Keratinocyte (primary cell): Measurements from ENCODE around the gene SULT2B1. TPM values are rescaled to one million over a fixed set of nuclear protein-coding genes. Genes with fewer than 3 reads are reported as not detected.

Experiments
- DNase-seq: peaks from one replicate; pipeline ENCODE4 v3.0.0-alpha.2; 2011; ENCODE audit warnings: low read depth, missing footprints, low spot score
- FAIRE-seq: peaks from 2 replicates; lab custom pipeline; 2011; peaks lifted over from hg19 to GRCh38; lab: Jason Lieb, UNC
- H2AFZ ChIP-seq: 2 replicates; pipeline ENCODE4 v1.6.0; 2012; ENCODE audit warnings: low read length, control low read depth, inconsistent platforms; ENCODE audit not compliant: control insufficient read depth
- H3K27ac ChIP-seq: 2 replicates; pipeline ENCODE4 v1.5.1; 2011; ENCODE audit warnings: low read length; ENCODE audit not compliant: control insufficient read depth, insufficient read depth
- H3K27me3 ChIP-seq: 3 replicates; pipeline ENCODE4 v1.6.0; 2011; ENCODE audit warnings: low read length; ENCODE audit not compliant: control insufficient read depth, insufficient read depth; ENCODE audit errors: extremely low read depth
- H3K36me3 ChIP-seq, 2 experiments: 2 replicates in 1 of 2; 3 replicates in 1 of 2; pipeline ENCODE4 v1.5.1; 2011; ENCODE audit warnings: low read length in 2 of 2, mild to moderate bottlenecking in 1 of 2; ENCODE audit not compliant: control insufficient read depth in 2 of 2, insufficient read depth in 2 of 2; ENCODE audit errors: extremely low read depth in 1 of 2
- H3K4me1 ChIP-seq: 3 replicates; pipeline ENCODE4 v1.5.1; 2011; ENCODE audit warnings: low read length; ENCODE audit not compliant: control insufficient read depth, insufficient read depth; ENCODE audit errors: extremely low read depth
- H3K4me2 ChIP-seq: 3 replicates; pipeline ENCODE4 v1.6.0; 2011; ENCODE audit warnings: low read depth, low read length; ENCODE audit not compliant: control insufficient read depth, insufficient read depth; ENCODE audit errors: extremely low read depth
- H3K4me3 ChIP-seq, 3 experiments: fragments of 200-600 bp in 1 of 3; sonication (generic) in 1 of 3; 2 replicates in 2 of 3; 3 replicates in 1 of 3; pipeline ENCODE4 v1.5.1; 2011 to 2016; ENCODE audit warnings: low read length in 3 of 3, mild to moderate bottlenecking in 3 of 3, control low read depth in 2 of 3, inconsistent platforms in 1 of 3, low read depth in 1 of 3, mixed read lengths in 1 of 3, mixed run types in 1 of 3, moderate library complexity in 1 of 3; ENCODE audit not compliant: control insufficient read depth in 2 of 3, insufficient read depth in 2 of 3; ENCODE audit errors: extremely low read depth in 1 of 3
- H3K79me2 ChIP-seq: 2 replicates; pipeline ENCODE4 v1.6.0; 2012; ENCODE audit warnings: low read length; ENCODE audit not compliant: control insufficient read depth, insufficient read depth
- H3K9ac ChIP-seq: 3 replicates; pipeline ENCODE4 v1.6.0; 2011; ENCODE audit warnings: low read length; ENCODE audit not compliant: control insufficient read depth, insufficient read depth; ENCODE audit errors: extremely low read depth
- H3K9me1 ChIP-seq: 3 replicates; pipeline ENCODE4 v1.6.0; 2011; ENCODE audit warnings: low read length; ENCODE audit not compliant: control insufficient read depth, insufficient read depth; ENCODE audit errors: extremely low read depth
- H3K9me3 ChIP-seq: 2 replicates; pipeline ENCODE4 v1.5.1; 2012; ENCODE audit warnings: low read depth, low read length; ENCODE audit not compliant: control insufficient read depth
- H4K20me1 ChIP-seq: 3 replicates; pipeline ENCODE4 v1.6.0; 2011; ENCODE audit warnings: low read length; ENCODE audit not compliant: control insufficient read depth, insufficient read depth; ENCODE audit errors: extremely low read depth
- EZH2 ChIP-seq: IDR thresholded peaks from one replicate; pipeline ENCODE4 v1.6.1; 2012; ENCODE audit warnings: inconsistent platforms, mild to moderate bottlenecking, low read length, moderate library complexity
- dilution Hi-C: fragments of 300-500 bp; cut with MboI; formaldehyde crosslinking; loops from one replicate; pipeline ENCODE4 v1.7.0; 2020; ENCODE audit warnings: low sequenced_read_pairs; ENCODE audit not compliant: extremely low pct_ligation_motif_present
- polyA plus RNA-seq, 5 experiments: library from polyadenylated mRNA; depleted of rRNA in 3 of 5; stranded (reverse) in 3 of 5; stranded (forward) in 1 of 5; unstranded in 1 of 5; fragments of >200 nt; gene quantifications; 1 replicate in 1 of 5; 2 replicates in 3 of 5; 3 replicates in 1 of 5; pipeline versions ENCODE4 v1.2.1 to v1.2.3, GENCODE V29; 2011 to 2012; ENCODE audit warnings: missing spikeins in 2 of 5, low read depth in 1 of 5, low replicate concordance in 1 of 5
- TF ChIP-seq, protein P1 (sequence below), 3 experiments: IDR thresholded peaks in 1 of 3; conservative IDR thresholded peaks in 1 of 3; optimal IDR thresholded peaks in 1 of 3; 2 replicates in 2 of 3; 3 replicates in 1 of 3; pipeline versions ENCODE3 to v1.5.1; 2011; ENCODE audit warnings: low read length in 3 of 3, mild to moderate bottlenecking in 3 of 3, moderate library complexity in 2 of 3, control low read depth in 1 of 3, inconsistent platforms in 1 of 3; ENCODE audit not compliant: insufficient read depth in 2 of 3; ENCODE audit errors: extremely low read depth in 1 of 3

The SULT2B1 gene
- polyA plus RNA-seq, 1 donor (not counting 4 experiments of a cell fraction or from before 2014, with no cell fraction given), result 6.0 TPM

- Histone ChIP-seq H3K9me3 (no peaks in the 10 kb centered on the region), H2AFZ (no peak overlapping the region), H3K4me2 (no peak overlapping the region), H3K27ac (no peak overlapping the region), H3K9me1 (no peaks in the 10 kb centered on the region), H3K4me1 (peaks cover 20% of the 10 kb centered on the region), H4K20me1 (no peaks in the 10 kb centered on the region), H3K4me3 (no peak overlapping the region), H3K36me3 (no peaks in the 10 kb centered on the region), H3K27me3 (peaks cover 3% of the 10 kb centered on the region), H3K79me2 (no peaks in the 10 kb centered on the region), H3K9ac (no peak overlapping the region)
- TF ChIP-seq EZH2, result no peak
- TF ChIP-seq, protein P1, sequence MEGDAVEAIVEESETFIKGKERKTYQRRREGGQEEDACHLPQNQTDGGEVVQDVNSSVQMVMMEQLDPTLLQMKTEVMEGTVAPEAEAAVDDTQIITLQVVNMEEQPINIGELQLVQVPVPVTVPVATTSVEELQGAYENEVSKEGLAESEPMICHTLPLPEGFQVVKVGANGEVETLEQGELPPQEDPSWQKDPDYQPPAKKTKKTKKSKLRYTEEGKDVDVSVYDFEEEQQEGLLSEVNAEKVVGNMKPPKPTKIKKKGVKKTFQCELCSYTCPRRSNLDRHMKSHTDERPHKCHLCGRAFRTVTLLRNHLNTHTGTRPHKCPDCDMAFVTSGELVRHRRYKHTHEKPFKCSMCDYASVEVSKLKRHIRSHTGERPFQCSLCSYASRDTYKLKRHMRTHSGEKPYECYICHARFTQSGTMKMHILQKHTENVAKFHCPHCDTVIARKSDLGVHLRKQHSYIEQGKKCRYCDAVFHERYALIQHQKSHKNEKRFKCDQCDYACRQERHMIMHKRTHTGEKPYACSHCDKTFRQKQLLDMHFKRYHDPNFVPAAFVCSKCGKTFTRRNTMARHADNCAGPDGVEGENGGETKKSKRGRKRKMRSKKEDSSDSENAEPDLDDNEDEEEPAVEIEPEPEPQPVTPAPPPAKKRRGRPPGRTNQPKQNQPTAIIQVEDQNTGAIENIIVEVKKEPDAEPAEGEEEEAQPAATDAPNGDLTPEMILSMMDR (optimal IDR thresholded peaks at IDR 0.05 in 1 of 3, IDR thresholded peaks at IDR 0.05 in 1 of 3, conservative IDR thresholded peaks at IDR 0.05 in 1 of 3; ENCODE audit: extremely low read depth in 1 of 3, insufficient read depth in 2 of 3, low read length in 3 of 3), result no peak
- dilution Hi-C loops, result no loop called here
- DNase-seq, result no peak
- no peak for FAIRE-seq
Measured at GRCh38 chr19:48548253-48548911, 3.6 kb upstream of the SULT2B1 start.

GRCh38 chr19:48549380-48549779, 2.6 kb upstream of the SULT2B1 start:
- Histone ChIP-seq H3K27me3 (peaks cover 3% of the 10 kb centered on the region), H3K9me3 (no peaks in the 10 kb centered on the region), H2AFZ (no peak overlapping the region), H3K4me2 (no peak overlapping the region), H3K4me3 (no peak overlapping the region), H3K4me1 (peaks cover 23% of the 10 kb centered on the region), H4K20me1 (no peaks in the 10 kb centered on the region), H3K9ac (no peak overlapping the region), H3K9me1 (no peaks in the 10 kb centered on the region), H3K27ac (no peak overlapping the region), H3K79me2 (no peaks in the 10 kb centered on the region), H3K36me3 (no peaks in the 10 kb centered on the region)
- DNase-seq (no peak), FAIRE-seq (no peak)
- dilution Hi-C loops, result no loop called here
- no peak for TF ChIP-seq EZH2
- TF ChIP-seq, protein P1 (optimal IDR thresholded peaks at IDR 0.05 in 1 of 3, IDR thresholded peaks at IDR 0.05 in 1 of 3, conservative IDR thresholded peaks at IDR 0.05 in 1 of 3; ENCODE audit: extremely low read depth in 1 of 3, insufficient read depth in 2 of 3, low read length in 3 of 3), result no peak
